GM21619 (cell line): Measurements from ENCODE around the gene SLC25A42.
"Not testable (repeated sequence)": the region's sequence is repeated elsewhere in the genome, so short reads cannot be mapped to it uniquely, and the experiment has no call there.

ENCODE experiments used
- ATAC-seq: cut with Tn5 transposase; IDR thresholded peaks from one replicate; pipeline ENCODE4 v1.9.1; 2021; ENCODE audit not compliant: unreplicated experiment

SLC25A42 gene

GRCh38 chr19:19102566-19102965, 38.8 kb downstream of the SLC25A42 start:
- not testable (repeated sequence) for ATAC-seq

- ATAC-seq: no peak
These were observed 39.4 kb downstream of the SLC25A42 start for GRCh38 chr19:19103167-19103566.

GRCh38 chr19:19105365-19106055, 41.7 kb downstream of the SLC25A42 start:
- no peak for ATAC-seq

- ATAC-seq: no peak
These were observed 42.3 kb downstream of the SLC25A42 start for GRCh38 chr19:19106056-19106551.

- ATAC-seq: not testable (repeated sequence)
These were observed 43.1 kb downstream of the SLC25A42 start for GRCh38 chr19:19106938-19107337.

- ATAC-seq: no peak
These were observed 43.9 kb downstream of the SLC25A42 start for GRCh38 chr19:19107654-19108053.

- ATAC-seq: no peak
These were observed 45.8 kb downstream of the SLC25A42 start for GRCh38 chr19:19109601-19110000.

- no peak for ATAC-seq
These were observed 46.8 kb downstream of the SLC25A42 start for GRCh38 chr19:19110410-19111135.

GRCh38 chr19:19111136-19111835, 47.5 kb downstream of the SLC25A42 start:
- no peak for ATAC-seq

GRCh38 chr19:19111967-19112580, 48.3 kb downstream of the SLC25A42 start:
- ATAC-seq: no peak

- no peak for ATAC-seq
These were observed 49.3 kb downstream of the SLC25A42 start for GRCh38 chr19:19113040-19113626.

- ATAC-seq: no peak
These were observed 52.2 kb downstream of the SLC25A42 start for GRCh38 chr19:19115954-19116353.

- ATAC-seq: no peak
These were observed 55.8 kb downstream of the SLC25A42 start for GRCh38 chr19:19119325-19120237.

- ATAC-seq: no peak
These were observed 56.8 kb downstream of the SLC25A42 start for GRCh38 chr19:19120308-19121231.

GRCh38 chr19:19121371-19121770, 57.6 kb downstream of the SLC25A42 start:
- ATAC-seq: no peak

- ATAC-seq: no peak
These were observed 59.1 kb downstream of the SLC25A42 start for GRCh38 chr19:19122902-19123301.

GRCh38 chr19:19123386-19123785, 59.6 kb downstream of the SLC25A42 start:
- ATAC-seq: no peak

- ATAC-seq: no peak
These were observed 62.3 kb downstream of the SLC25A42 start for GRCh38 chr19:19126102-19126501.

GRCh38 chr19:19131989-19132388, 68.2 kb downstream of the SLC25A42 start:
- no peak for ATAC-seq
